BLaER1 (cell line): ENCODE measurements around the gene DAP3.
A peak's percentile ranks its signal among the peaks of the same experiment; 100 is the strongest.
"Not testable (repeated sequence)": the region's sequence is repeated elsewhere in the genome, so short reads cannot be mapped to it uniquely, and the experiment has no call there.

Experiments
- H3K27ac ChIP-seq: shearing (Covaris generic); formaldehyde crosslinking; 2 replicates; pipeline ENCODE4 v1.8.1; 2022
- H3K27me3 ChIP-seq: shearing (Covaris generic); formaldehyde crosslinking; 2 replicates; pipeline ENCODE4 v1.8.1; 2022
- H3K36me3 ChIP-seq: shearing (Covaris generic); formaldehyde crosslinking; 2 replicates; pipeline ENCODE4 v1.8.1; 2022
- H3K4me1 ChIP-seq: shearing (Covaris generic); formaldehyde crosslinking; 2 replicates; pipeline ENCODE4 v1.8.1; 2022
- H3K4me2 ChIP-seq: shearing (Covaris generic); formaldehyde crosslinking; 2 replicates; pipeline ENCODE4 v1.8.1; 2022
- H3K4me3 ChIP-seq: shearing (Covaris generic); formaldehyde crosslinking; 2 replicates; pipeline ENCODE4 v1.8.1; 2022
- H3K9ac ChIP-seq: shearing (Covaris generic); formaldehyde crosslinking; 2 replicates; pipeline ENCODE4 v1.8.1; 2022
- H3K9me3 ChIP-seq: shearing (Covaris generic); formaldehyde crosslinking; 2 replicates; pipeline ENCODE4 v1.8.1; 2022
- H4K20me1 ChIP-seq: shearing (Covaris generic); formaldehyde crosslinking; 2 replicates; pipeline ENCODE4 v1.8.1; 2022
- Cebpa-rat ChIP-seq: shearing (Covaris generic); IDR thresholded peaks from 2 replicates; pipeline ENCODE4 v1.8.1; 2022

Gene DAP3

GRCh38 chr1:155650231-155650757 lies 38.6 kb upstream of the DAP3 start:
- Histone ChIP-seq H3K9me3 (peaks cover 11% of the 10 kb centered on the region; the same call in 1 of the 2 replicates), H3K4me3 (no peak overlapping the region), H3K36me3 (no peaks in the 10 kb centered on the region), H3K4me1 (peaks cover 13% of the 10 kb centered on the region), H4K20me1 (no peaks in the 10 kb centered on the region), H3K27ac (no peak overlapping the region), H3K9ac (no peak overlapping the region), H3K27me3 (no peaks in the 10 kb centered on the region), H3K4me2 (no peak overlapping the region)
- TF ChIP-seq Cebpa-rat: no peak

GRCh38 chr1:155651861-155652661 lies 36.8 kb upstream of the DAP3 start:
- peaks cover 11% of the 10 kb centered on the region; the same call in 1 of the 2 replicates for H3K9me3 ChIP-seq
- H3K4me3 ChIP-seq: no peak overlapping the region
- H3K4me2 ChIP-seq: no peak overlapping the region
- no peaks in the 10 kb centered on the region for H4K20me1 ChIP-seq
- no peak overlapping the region for H3K9ac ChIP-seq
- no peak for TF ChIP-seq Cebpa-rat
- no peaks in the 10 kb centered on the region for H3K27me3 ChIP-seq
- no peaks in the 10 kb centered on the region for H3K4me1 ChIP-seq
- H3K36me3 ChIP-seq: no peaks in the 10 kb centered on the region
- no peak overlapping the region for H3K27ac ChIP-seq

- Histone ChIP-seq H3K27me3 (no peaks in the 10 kb centered on the region), H3K9me3 (peaks cover 11% of the 10 kb centered on the region; the same call in 1 of the 2 replicates), H3K4me2 (no peak overlapping the region), H4K20me1 (no peaks in the 10 kb centered on the region), H3K27ac (no peak overlapping the region), H3K36me3 (peaks cover 8% of the 10 kb centered on the region), H3K9ac (no peak overlapping the region), H3K4me3 (no peak overlapping the region), H3K4me1 (no peaks in the 10 kb centered on the region)
- TF ChIP-seq Cebpa-rat: no peak
Observed at GRCh38 chr1:155652951-155653350, 35.9 kb upstream of the DAP3 start.

GRCh38 chr1:155657463-155657862 lies 31.4 kb upstream of the DAP3 start:
- H3K9ac ChIP-seq: no peak overlapping the region
- peaks cover 22% of the 10 kb centered on the region for H3K4me1 ChIP-seq
- no peak overlapping the region for H3K27ac ChIP-seq
- no peak overlapping the region for H3K4me2 ChIP-seq
- peaks cover 53% of the 10 kb centered on the region for H3K36me3 ChIP-seq
- no peak for TF ChIP-seq Cebpa-rat
- H3K4me3 ChIP-seq: no peak overlapping the region
- H3K9me3 ChIP-seq: no peaks in the 10 kb centered on the region
- no peaks in the 10 kb centered on the region for H3K27me3 ChIP-seq
- H4K20me1 ChIP-seq: peaks cover 36% of the 10 kb centered on the region

GRCh38 chr1:155661239-155661638 lies 27.7 kb upstream of the DAP3 start:
- H3K4me3 ChIP-seq, H3K27me3 ChIP-seq, H3K9ac ChIP-seq, H3K9me3 ChIP-seq, H3K27ac ChIP-seq: not testable (repeated sequence)
- H4K20me1 ChIP-seq: peaks cover 39% of the 10 kb centered on the region
- peak overlapping the region; percentile 60 for H3K4me2 ChIP-seq
- H3K36me3 ChIP-seq: peaks cover 91% of the 10 kb centered on the region
- peaks cover 22% of the 10 kb centered on the region for H3K4me1 ChIP-seq

- H4K20me1 ChIP-seq: peaks cover 18% of the 10 kb centered on the region
- H3K4me1 ChIP-seq: no peaks in the 10 kb centered on the region
- no peaks in the 10 kb centered on the region for H3K27me3 ChIP-seq
- no peak overlapping the region for H3K4me2 ChIP-seq
- no peak overlapping the region for H3K4me3 ChIP-seq
- H3K9me3 ChIP-seq: no peaks in the 10 kb centered on the region
- H3K27ac ChIP-seq: no peak overlapping the region
- no peak for TF ChIP-seq Cebpa-rat
- H3K9ac ChIP-seq: no peak overlapping the region
- peaks cover 99% of the 10 kb centered on the region for H3K36me3 ChIP-seq
Observed at GRCh38 chr1:155669233-155670162, 19.4 kb upstream of the DAP3 start.

GRCh38 chr1:155671750-155672149 lies 17.1 kb upstream of the DAP3 start:
- Histone ChIP-seq H3K4me2 (no peak overlapping the region), H3K9me3 (no peaks in the 10 kb centered on the region), H3K27me3 (no peaks in the 10 kb centered on the region), H4K20me1 (peaks cover 31% of the 10 kb centered on the region), H3K9ac (no peak overlapping the region), H3K4me3 (no peak overlapping the region), H3K36me3 (peaks cover 99% of the 10 kb centered on the region), H3K27ac (no peak overlapping the region), H3K4me1 (no peaks in the 10 kb centered on the region)
- TF ChIP-seq Cebpa-rat: no peak

GRCh38 chr1:155673003-155673402 lies 15.9 kb upstream of the DAP3 start:
- Histone ChIP-seq H3K27ac (no peak overlapping the region), H3K4me3 (no peak overlapping the region), H3K9ac (no peak overlapping the region), H3K4me1 (no peaks in the 10 kb centered on the region), H4K20me1 (peaks cover 44% of the 10 kb centered on the region), H3K4me2 (no peak overlapping the region), H3K9me3 (no peaks in the 10 kb centered on the region), H3K27me3 (no peaks in the 10 kb centered on the region), H3K36me3 (peaks cover 99% of the 10 kb centered on the region)
- TF ChIP-seq Cebpa-rat: no peak

- Histone ChIP-seq H3K36me3 (peaks cover 92% of the 10 kb centered on the region), H3K4me3 (no peak overlapping the region), H3K9ac (no peak overlapping the region), H4K20me1 (peaks cover 74% of the 10 kb centered on the region), H3K4me2 (no peak overlapping the region), H3K27me3 (no peaks in the 10 kb centered on the region), H3K4me1 (no peaks in the 10 kb centered on the region), H3K27ac (no peak overlapping the region), H3K9me3 (no peaks in the 10 kb centered on the region)
- no peak for TF ChIP-seq Cebpa-rat
Observed at GRCh38 chr1:155678027-155678426, 10.9 kb upstream of the DAP3 start.

- peaks cover 93% of the 10 kb centered on the region for H3K36me3 ChIP-seq
- H4K20me1 ChIP-seq: peaks cover 84% of the 10 kb centered on the region
Observed at GRCh38 chr1:155678992-155679391, 9.9 kb upstream of the DAP3 start.

More at GRCh38 chr1:155678992-155679391, 9.9 kb upstream of the DAP3 start:
- H3K4me1 ChIP-seq, H3K9ac ChIP-seq, H3K9me3 ChIP-seq, H3K4me2 ChIP-seq, H3K27ac ChIP-seq, H3K27me3 ChIP-seq, H3K4me3 ChIP-seq: not testable (repeated sequence)
